Measurements from ENCODE around the gene SLC22A14. TPM values are rescaled to one million over a fixed set of nuclear protein-coding genes. Genes with fewer than 3 reads are reported as not detected.

Gene SLC22A14
- total RNA-seq, 2 experiments from 2014 or later, result not detected

DNA sequence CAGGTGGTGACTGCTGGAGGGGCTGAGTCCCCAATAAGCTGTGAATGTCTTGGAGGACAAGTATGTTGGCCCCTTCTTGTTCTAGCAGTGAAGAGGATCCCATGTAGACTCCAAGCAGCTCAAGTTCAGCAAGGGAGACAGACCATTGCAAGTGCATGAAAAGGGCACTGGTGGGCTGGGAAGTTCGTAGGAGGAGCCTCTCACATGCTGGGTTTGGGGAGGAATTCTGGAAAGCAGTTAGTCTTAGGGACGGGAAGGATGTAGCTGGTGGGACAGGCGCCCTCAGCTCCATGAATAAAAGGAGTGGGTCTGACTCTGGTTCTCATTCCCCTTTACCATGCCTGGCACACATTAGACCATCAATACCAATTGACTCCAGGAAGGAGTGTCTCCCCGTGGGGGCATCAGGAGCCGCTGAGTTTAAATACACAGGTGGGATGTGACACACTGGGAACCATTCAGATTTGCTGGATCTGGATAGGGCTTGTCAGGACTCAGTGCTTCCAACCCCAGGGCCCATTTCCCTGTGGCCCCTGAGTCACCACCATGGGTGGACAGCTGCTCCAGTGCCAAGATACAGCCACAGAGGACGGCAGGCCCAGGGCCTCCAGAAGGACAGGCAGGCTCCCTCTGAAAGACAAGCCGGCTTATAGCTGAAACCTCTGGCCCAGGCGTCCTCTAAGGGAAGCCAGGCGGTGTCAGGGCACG, 63.9 kb downstream of the SLC22A14 start:
- DNase-seq, result no peak
- Mint-ChIP-seq H3K4me1 (peaks cover 10% of the 10 kb centered on the region), H3K9me3 (no peaks in the 10 kb centered on the region), H3K36me3 (ENCODE audit: low read depth) (no peaks in the 10 kb centered on the region), H3K27me3 (peaks cover 10% of the 10 kb centered on the region), H3K27ac (peak overlapping the region; percentile 83), H3K4me3 (peak overlapping the region; percentile 77)
- POLR2A ChIA-PET, result no interaction called here
- CTCF ChIA-PET, result interaction anchor here (0.6 to 3.0 kb wide), 33 partner anchors 8 to 307 kb away, joined by 3 to 28 read pairs (median 4); partner anchors contain the start of genes DLEC1 and EXOG

DNA sequence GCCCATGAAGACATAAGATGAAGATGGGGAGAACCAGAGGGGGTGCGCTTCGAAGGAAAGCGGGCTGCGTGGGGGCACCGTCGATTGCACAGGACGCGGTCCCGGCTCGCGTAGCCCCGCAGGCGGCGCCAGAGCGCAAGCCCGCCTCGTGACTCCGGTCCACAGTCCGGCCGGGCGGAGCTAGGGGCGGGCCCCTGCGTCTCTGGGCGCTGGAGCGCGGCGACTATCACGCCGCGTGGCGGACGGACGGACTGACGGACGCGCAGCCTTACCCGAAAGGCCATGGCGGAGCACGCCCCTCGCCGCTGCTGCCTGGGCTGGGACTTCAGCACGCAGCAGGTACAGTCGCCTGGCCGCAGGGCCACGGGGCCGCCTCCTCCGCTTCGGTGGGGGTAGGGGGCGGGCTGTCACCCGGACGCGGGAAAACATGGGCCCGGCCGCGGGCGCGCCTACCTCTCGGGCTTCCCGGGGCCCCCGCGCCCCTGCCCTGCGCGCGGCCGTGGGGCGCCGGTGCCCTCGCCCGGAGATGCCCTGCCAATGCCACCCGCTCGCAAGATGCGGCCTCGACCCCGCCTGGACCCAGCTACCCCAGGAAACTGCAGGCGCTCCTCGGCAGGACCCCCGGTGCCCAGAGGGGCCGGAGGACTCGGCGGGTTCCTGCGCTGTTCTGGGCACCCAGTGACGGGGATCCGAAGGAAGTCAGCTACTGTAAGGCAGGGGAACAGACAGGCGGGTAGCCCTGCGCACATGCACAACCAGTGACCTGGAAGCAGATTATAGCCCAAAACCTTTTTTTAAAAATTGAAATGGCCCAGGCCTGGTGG, 64.7 kb downstream of the SLC22A14 start, which contains the start of gene XYLB:
XYLB (plus strand) TSS at position 199 of the 824 bp plus-strand sequence; CDS start at position 283, 84 bp downstream.
- H3K4me3 Mint-ChIP-seq, result peak within 1 kb of the TSS; percentile 77
- ChIA-PET CTCF (interaction anchor here (0.6 to 3.0 kb wide), 35 partner anchors 8 to 372 kb away, joined by 3 to 28 read pairs (median 4); partner anchors contain the start of genes DLEC1 and EXOG), POLR2A (no interaction called here)
- H3K36me3 Mint-ChIP-seq (ENCODE audit: low read depth), result peaks cover 4% of the 10 kb centered on the region
- H3K4me1 Mint-ChIP-seq, result peaks cover 10% of the 10 kb centered on the region
- no peaks in the 10 kb centered on the region for H3K9me3 Mint-ChIP-seq
- peak; percentile 83 for DNase-seq
- peaks cover 10% of the 10 kb centered on the region for H3K27me3 Mint-ChIP-seq
- H3K27ac Mint-ChIP-seq, result peak within 1 kb of the TSS; percentile 83

DNA sequence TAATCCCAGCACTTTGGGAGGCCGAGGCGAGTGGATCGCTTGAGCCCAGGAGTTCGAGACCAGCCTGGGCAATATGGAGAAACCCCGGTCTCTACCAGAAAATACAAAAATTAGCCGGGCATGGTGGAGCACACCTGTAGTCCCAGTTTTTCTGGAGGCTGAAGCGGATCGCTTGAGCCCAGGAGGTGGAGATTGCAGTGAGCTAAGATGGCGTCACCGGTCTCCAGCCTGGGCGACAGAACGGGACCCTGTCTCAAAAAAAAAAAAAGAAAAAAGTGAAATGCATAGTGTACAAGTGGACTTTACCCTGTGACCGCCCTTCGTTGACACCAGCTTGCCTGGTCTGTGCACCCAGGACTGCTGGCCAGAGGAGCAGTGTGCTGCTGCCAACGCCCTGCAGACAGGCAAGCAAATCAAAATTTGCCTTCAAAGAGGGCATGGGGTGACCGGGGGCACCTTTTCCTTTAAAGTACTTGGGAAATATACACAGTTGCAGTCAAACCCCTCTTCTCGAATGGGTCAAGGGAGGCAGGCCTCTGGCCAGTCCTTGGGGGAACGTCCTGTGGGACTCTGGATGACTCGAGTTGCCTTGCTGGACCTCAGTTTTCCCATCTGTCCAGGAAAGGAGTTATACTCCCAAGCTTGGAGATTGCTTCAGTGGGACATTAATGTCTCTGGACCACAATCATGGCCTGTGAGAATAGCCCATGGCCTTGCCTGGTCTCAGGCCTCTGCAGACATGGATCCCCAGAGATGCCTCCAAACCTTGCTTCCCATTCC, 65.5 kb downstream of the SLC22A14 start:
- Mint-ChIP-seq H3K9me3 (no peaks in the 10 kb centered on the region), H3K27ac (no peak overlapping the region), H3K27me3 (peaks cover 10% of the 10 kb centered on the region), H3K4me3 (peak overlapping the region; percentile 77), H3K4me1 (peaks cover 10% of the 10 kb centered on the region), H3K36me3 (ENCODE audit: low read depth) (peaks cover 11% of the 10 kb centered on the region)
- CTCF ChIA-PET, result interaction anchor here (0.8 to 2.4 kb wide), 9 partner anchors 11 to 184 kb away, joined by 3 to 13 read pairs (median 4); no protein-coding TSS in a partner anchor
- POLR2A ChIA-PET, result no interaction called here
- no peak for DNase-seq

DNA sequence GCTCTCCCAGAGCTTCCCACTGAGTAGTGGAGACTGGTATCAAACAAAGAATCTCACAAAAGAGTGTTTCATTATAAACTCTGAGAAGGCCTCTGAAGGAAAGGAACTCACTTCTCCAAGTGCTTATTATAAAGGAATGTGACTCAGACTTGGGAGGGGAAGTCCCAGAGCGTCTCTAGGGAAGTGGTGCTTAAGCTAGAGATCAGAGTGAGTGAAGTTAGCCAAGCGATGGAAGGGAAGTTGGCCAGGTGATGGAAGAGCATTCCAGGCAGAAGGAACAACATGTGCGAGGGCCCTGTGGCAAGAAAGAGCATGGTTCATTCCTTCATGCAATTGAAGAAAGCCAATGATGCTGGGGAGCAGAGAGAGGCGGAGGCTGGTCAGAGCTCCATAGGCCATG, 66.8 kb downstream of the SLC22A14 start:
- peaks cover 10% of the 10 kb centered on the region for H3K4me1 Mint-ChIP-seq
- H3K27me3 Mint-ChIP-seq, result peaks cover 8% of the 10 kb centered on the region
- no peak overlapping the region for H3K27ac Mint-ChIP-seq
- H3K36me3 Mint-ChIP-seq (ENCODE audit: low read depth), result peaks cover 12% of the 10 kb centered on the region
- CTCF ChIA-PET, result no interaction called here
- H3K9me3 Mint-ChIP-seq, result no peaks in the 10 kb centered on the region
- POLR2A ChIA-PET, result no interaction called here
- H3K4me3 Mint-ChIP-seq, result no peak overlapping the region
- no peak for DNase-seq

DNA sequence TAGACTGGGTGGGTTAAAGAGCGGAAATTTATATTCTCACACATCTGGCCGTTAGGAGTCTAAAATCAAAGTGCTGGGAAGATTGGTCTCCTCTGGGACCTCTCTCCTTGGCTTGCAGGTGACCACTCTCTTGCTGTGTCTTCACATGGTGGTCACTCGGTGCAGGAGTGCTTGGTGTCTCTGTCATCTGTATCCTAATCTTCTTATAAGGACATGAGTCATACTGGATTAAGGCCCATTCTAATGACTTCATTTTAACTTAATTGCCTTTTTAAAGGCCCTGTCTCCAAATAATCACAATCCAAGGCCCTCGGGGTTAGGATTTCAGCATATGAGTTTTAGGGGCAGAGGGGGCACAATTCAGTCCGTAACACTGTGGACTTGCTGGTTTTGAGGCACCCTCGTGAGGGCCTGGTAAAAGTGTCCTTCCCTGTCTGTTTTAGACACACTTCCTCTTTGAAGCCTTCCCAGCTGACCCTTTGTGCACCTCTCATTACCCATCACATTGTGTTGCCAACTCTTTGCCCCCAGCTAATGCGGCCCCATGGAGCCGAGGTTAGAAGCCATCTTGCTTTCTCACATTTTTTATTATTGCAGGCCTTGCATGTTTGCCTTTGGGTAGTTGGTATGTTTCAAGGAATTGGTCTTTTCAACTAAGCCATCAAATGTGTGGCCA, 67.7 kb downstream of the SLC22A14 start:
- Mint-ChIP-seq H3K4me3 (no peak overlapping the region), H3K27ac (no peak overlapping the region), H3K4me1 (peaks cover 11% of the 10 kb centered on the region), H3K27me3 (peaks cover 1% of the 10 kb centered on the region), H3K36me3 (ENCODE audit: low read depth) (peaks cover 13% of the 10 kb centered on the region), H3K9me3 (no peaks in the 10 kb centered on the region)
- ChIA-PET POLR2A (no interaction called here), CTCF (no interaction called here)
- no peak for DNase-seq

DNA sequence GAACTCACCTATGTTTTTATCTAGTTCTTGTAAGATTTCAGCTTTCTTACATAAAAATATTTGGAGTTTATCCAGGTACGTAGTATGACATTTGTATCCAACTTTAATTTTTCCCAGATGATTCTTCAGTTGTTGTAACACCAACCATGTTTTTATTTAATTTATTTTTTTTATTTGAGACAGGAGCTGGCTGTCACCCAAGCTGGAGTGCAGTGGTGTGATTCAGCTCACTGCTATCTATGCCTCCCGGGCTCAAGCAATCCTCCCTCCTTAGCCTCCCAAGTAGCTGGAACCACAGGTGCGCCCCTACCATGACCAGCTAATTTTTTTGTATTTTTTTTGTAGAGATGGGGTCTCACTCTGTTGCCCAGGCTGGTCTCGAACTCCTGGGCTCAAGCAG, 71.1 kb downstream of the SLC22A14 start:
- Mint-ChIP-seq H3K36me3 (ENCODE audit: low read depth) (peaks cover 17% of the 10 kb centered on the region), H3K27ac (no peak overlapping the region), H3K27me3 (no peaks in the 10 kb centered on the region), H3K4me1 (peaks cover 5% of the 10 kb centered on the region), H3K9me3 (no peaks in the 10 kb centered on the region), H3K4me3 (no peak overlapping the region)
- CTCF ChIA-PET, result interaction anchor here (0.6 kb wide), 1 partner anchor 13 kb away, joined by 3 read pairs; no protein-coding TSS in a partner anchor
- DNase-seq, result no peak
- POLR2A ChIA-PET, result no interaction called here

DNA sequence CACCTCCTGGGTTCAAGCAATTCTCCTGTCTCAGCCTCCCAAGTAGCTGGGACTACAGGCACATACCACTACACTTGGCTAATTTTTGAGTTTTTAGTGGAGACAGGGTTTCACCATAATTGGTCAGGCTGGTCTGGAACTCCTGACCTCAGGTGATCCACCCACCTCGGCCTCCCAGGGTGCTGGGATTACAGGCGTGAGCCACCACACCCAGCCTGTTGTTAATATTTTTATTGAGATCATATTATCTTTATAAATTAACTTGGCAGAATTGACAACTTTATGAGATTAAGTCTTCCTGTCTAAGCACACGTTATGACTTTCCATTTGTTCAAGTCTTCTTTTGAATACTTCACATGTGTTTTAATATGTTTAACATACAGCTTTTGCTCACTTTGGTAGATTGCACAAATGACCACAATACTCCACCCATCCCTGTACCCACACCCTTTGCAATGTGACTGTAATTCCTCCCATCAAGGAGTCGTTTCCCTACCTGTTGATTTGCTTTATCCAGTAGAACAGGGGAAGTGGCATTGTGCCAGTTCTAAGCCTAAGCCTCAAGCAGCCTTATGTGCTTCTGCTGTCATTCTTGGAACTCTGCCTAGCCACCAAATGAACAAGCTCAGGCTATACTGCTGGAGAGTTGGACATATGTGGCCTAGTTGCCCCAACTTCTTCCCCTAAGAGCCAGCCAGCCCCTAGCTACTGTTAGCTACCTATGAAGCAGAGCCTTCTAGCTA, 72.7 kb downstream of the SLC22A14 start:
- no peak overlapping the region for H3K4me3 Mint-ChIP-seq
- H3K4me1 Mint-ChIP-seq, result peaks cover 5% of the 10 kb centered on the region
- H3K27ac Mint-ChIP-seq, result no peak overlapping the region
- peaks cover 17% of the 10 kb centered on the region for H3K36me3 Mint-ChIP-seq (ENCODE audit: low read depth)
- no peak for DNase-seq
- no peaks in the 10 kb centered on the region for H3K9me3 Mint-ChIP-seq
- POLR2A ChIA-PET, result no interaction called here
- H3K27me3 Mint-ChIP-seq, result no peaks in the 10 kb centered on the region
- CTCF ChIA-PET, result interaction anchor here (1.2 kb wide), 1 partner anchor 9 kb away, joined by 8 read pairs; the partner anchor contains the start of gene XYLB

DNA sequence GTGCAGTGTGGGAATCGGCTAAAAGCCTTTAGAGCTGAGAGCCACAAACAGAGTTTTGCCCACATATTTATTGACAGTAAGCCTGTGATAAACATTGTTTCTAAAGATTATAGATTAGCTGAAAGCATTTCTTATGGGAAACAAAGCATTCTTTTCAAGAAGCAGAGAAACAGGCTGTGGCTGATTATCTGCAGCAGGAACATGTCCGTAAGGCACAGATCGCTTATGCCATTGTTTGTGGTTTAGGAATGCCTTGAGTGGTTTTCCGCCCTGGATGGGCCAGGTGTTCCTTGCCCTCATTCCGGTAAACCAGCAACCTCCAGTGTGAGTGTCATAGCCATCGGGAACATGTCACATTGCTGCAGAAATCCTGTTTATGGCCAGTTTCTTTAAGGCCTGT, 76.9 kb downstream of the SLC22A14 start:
- no peak for DNase-seq
- POLR2A ChIA-PET, result no interaction called here
- Mint-ChIP-seq H3K9me3 (no peaks in the 10 kb centered on the region), H3K36me3 (ENCODE audit: low read depth) (peaks cover 6% of the 10 kb centered on the region), H3K27ac (no peak overlapping the region), H3K27me3 (no peaks in the 10 kb centered on the region), H3K4me3 (no peak overlapping the region), H3K4me1 (peaks cover 6% of the 10 kb centered on the region)
- CTCF ChIA-PET, result interaction anchor here (1.2 kb wide), 1 partner anchor 12 kb away, joined by 4 read pairs; the partner anchor contains the start of gene XYLB

DNA sequence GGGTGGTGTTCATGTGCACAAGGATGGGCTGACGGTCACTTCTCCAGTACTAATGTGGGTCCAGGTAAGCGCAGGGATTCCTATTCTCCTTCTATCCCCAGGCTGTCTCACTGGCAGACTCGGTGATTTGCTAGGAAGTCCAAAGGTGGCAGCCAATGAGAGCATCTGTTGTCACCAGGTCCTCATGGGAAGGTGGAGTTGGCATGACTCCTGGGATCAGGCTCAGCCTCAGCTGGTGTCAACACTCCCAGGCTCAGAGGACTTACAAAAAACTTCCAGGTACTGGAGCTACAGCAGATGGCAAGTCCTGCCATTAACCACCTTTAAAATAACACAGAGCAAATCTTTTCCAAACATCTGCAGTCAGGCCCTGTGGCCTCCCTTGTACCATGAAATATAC, 78.3 kb downstream of the SLC22A14 start:
- no peak overlapping the region for H3K4me3 Mint-ChIP-seq
- CTCF ChIA-PET, result interaction anchor here (3.1 kb wide), 1 partner anchor 14 kb away, joined by 13 read pairs; the partner anchor contains the start of gene XYLB
- no peak for DNase-seq
- H3K36me3 Mint-ChIP-seq (ENCODE audit: low read depth), result peaks cover 3% of the 10 kb centered on the region
- H3K27ac Mint-ChIP-seq, result no peak overlapping the region
- peaks cover 10% of the 10 kb centered on the region for H3K4me1 Mint-ChIP-seq
- no peaks in the 10 kb centered on the region for H3K27me3 Mint-ChIP-seq
- POLR2A ChIA-PET, result no interaction called here
- no peaks in the 10 kb centered on the region for H3K9me3 Mint-ChIP-seq

DNA sequence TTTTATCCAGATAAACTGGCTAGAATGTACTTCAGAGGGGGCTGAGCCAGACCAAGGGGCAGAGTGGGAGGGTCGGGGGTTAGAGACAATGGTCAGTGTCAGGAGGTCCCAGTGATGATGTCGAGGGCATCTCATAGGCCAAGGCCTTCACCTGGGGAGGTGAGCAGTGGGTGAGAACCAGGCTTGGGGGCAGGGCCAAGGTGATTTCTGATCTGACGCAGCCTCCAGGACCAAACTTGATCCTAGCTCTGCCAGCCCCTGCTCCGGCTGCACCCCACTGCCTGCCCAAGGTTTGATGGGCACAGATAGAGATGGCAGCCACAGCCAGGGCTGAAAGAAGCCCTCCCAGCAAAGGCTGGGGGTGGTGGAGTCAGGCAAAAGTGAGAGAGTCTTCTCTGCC, 79.4 kb downstream of the SLC22A14 start:
- ChIA-PET CTCF (interaction anchor here (1.0 to 3.1 kb wide), 2 partner anchors 14 to 15 kb away, joined by 3 to 13 read pairs; partner anchors contain the start of gene XYLB), POLR2A (no interaction called here)
- H3K4me1 Mint-ChIP-seq, result peaks cover 10% of the 10 kb centered on the region
- H3K27ac Mint-ChIP-seq, result no peak overlapping the region
- H3K9me3 Mint-ChIP-seq, result no peaks in the 10 kb centered on the region
- H3K4me3 Mint-ChIP-seq, result no peak overlapping the region
- no peaks in the 10 kb centered on the region for H3K27me3 Mint-ChIP-seq
- no peak for DNase-seq
- H3K36me3 Mint-ChIP-seq (ENCODE audit: low read depth), result peaks cover 3% of the 10 kb centered on the region

DNA sequence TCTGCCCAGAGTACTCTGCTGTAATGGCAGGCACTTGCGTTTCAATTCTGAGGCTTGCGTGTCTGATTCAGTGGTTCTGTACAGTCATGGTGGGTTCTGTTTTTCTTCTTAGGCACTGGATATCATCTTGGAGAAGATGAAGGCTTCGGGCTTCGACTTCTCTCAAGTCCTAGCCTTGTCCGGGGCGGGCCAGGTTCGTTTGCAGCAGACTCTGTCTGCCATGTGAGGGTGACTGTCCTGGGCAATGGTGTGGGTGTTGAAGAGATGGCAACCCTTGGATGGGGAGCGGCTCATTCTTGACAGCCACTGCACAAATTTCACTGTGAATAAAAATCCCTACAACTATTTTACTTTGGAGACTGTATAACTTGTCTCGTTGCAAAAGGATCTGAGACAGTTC, 80.7 kb downstream of the SLC22A14 start:
- Mint-ChIP-seq H3K4me1 (peaks cover 10% of the 10 kb centered on the region), H3K36me3 (ENCODE audit: low read depth) (peaks cover 5% of the 10 kb centered on the region), H3K27me3 (no peaks in the 10 kb centered on the region), H3K27ac (no peak overlapping the region), H3K4me3 (no peak overlapping the region), H3K9me3 (no peaks in the 10 kb centered on the region)
- ChIA-PET CTCF (interaction anchor here (0.6 to 3.1 kb wide), 2 partner anchors 16 to 143 kb away, joined by 3 to 13 read pairs; partner anchors contain the start of gene XYLB), POLR2A (no interaction called here)
- no peak for DNase-seq
